KOPT-K1 (cell line): ENCODE measurements around the gene EFHC1.

Experiments
- H3K27ac ChIP-seq: fragments of 200-600 bp; sonication (generic); 2 replicates; pipeline ENCODE4 v1.5.1; 2016; ENCODE audit warnings: antibody characterized with exemption, mild to moderate bottlenecking, low read depth, low read length; ENCODE audit not compliant: poor library complexity, severe bottlenecking
- H3K36me3 ChIP-seq: fragments of 200-600 bp; sonication (generic); 2 replicates; pipeline ENCODE4 v1.5.1; 2017; ENCODE audit warnings: antibody characterized with exemption, mild to moderate bottlenecking, low read length, moderate library complexity; ENCODE audit not compliant: insufficient read depth
- H3K9me3 ChIP-seq: fragments of 200-600 bp; sonication (generic); 2 replicates; pipeline ENCODE4 v1.5.1; 2017; ENCODE audit warnings: antibody characterized with exemption, low read length, mild to moderate bottlenecking; ENCODE audit not compliant: insufficient read depth, poor library complexity, severe bottlenecking

EFHC1 gene

GRCh38 chr6:52390361-52390727, 29.8 kb upstream of the EFHC1 start:
- H3K9me3 ChIP-seq: peaks cover 4% of the 10 kb centered on the region
- peak overlapping the region; percentile 87 for H3K27ac ChIP-seq
- H3K36me3 ChIP-seq: no peaks in the 10 kb centered on the region

GRCh38 chr6:52391599-52391998, 28.5 kb upstream of the EFHC1 start:
- Histone ChIP-seq H3K9me3 (peaks cover 4% of the 10 kb centered on the region), H3K27ac (peak overlapping the region; percentile 87), H3K36me3 (no peaks in the 10 kb centered on the region)

- Histone ChIP-seq H3K9me3 (no peaks in the 10 kb centered on the region), H3K36me3 (no peaks in the 10 kb centered on the region), H3K27ac (no peak overlapping the region)
These were observed 27.2 kb upstream of the EFHC1 start for GRCh38 chr6:52392944-52393343.

- no peaks in the 10 kb centered on the region for H3K9me3 ChIP-seq
- H3K27ac ChIP-seq: no peak overlapping the region
- H3K36me3 ChIP-seq: no peaks in the 10 kb centered on the region
These were observed 26.4 kb upstream of the EFHC1 start for GRCh38 chr6:52393780-52394179.

GRCh38 chr6:52394251-52394666, 25.9 kb upstream of the EFHC1 start:
- no peaks in the 10 kb centered on the region for H3K9me3 ChIP-seq
- H3K27ac ChIP-seq: no peak overlapping the region
- no peaks in the 10 kb centered on the region for H3K36me3 ChIP-seq

- Histone ChIP-seq H3K27ac (no peak overlapping the region), H3K36me3 (no peaks in the 10 kb centered on the region), H3K9me3 (no peaks in the 10 kb centered on the region)
These were observed 24.2 kb upstream of the EFHC1 start for GRCh38 chr6:52395969-52396368.

GRCh38 chr6:52399511-52400312, 20.4 kb upstream of the EFHC1 start:
- 0 out of 2 replicates have a peak, but pooled peaks cover 5% of the 10 kb centered on the region for H3K36me3 ChIP-seq
- H3K27ac ChIP-seq: peak overlapping the region; percentile 59
- no peaks in the 10 kb centered on the region for H3K9me3 ChIP-seq

- peak overlapping the region; percentile 8 for H3K27ac ChIP-seq
- H3K9me3 ChIP-seq: no peaks in the 10 kb centered on the region
- H3K36me3 ChIP-seq: 0 out of 2 replicates have a peak, but pooled peaks cover 5% of the 10 kb centered on the region
These were observed 19.7 kb upstream of the EFHC1 start for GRCh38 chr6:52400313-52401041.

- Histone ChIP-seq H3K36me3 (0 out of 2 replicates have a peak, but pooled peaks cover 5% of the 10 kb centered on the region), H3K9me3 (no peaks in the 10 kb centered on the region), H3K27ac (no peak overlapping the region)
These were observed 17.1 kb upstream of the EFHC1 start for GRCh38 chr6:52403086-52403485.

GRCh38 chr6:52403627-52404026, 16.5 kb upstream of the EFHC1 start:
- Histone ChIP-seq H3K9me3 (no peaks in the 10 kb centered on the region), H3K27ac (no peak overlapping the region), H3K36me3 (0 out of 2 replicates have a peak, but pooled peaks cover 5% of the 10 kb centered on the region)

- H3K9me3 ChIP-seq: no peaks in the 10 kb centered on the region
- 0 out of 2 replicates have a peak, but pooled peaks cover 5% of the 10 kb centered on the region for H3K36me3 ChIP-seq
- no peak overlapping the region for H3K27ac ChIP-seq
These were observed 14.9 kb upstream of the EFHC1 start for GRCh38 chr6:52405243-52405642.

GRCh38 chr6:52407467-52407866, 12.7 kb upstream of the EFHC1 start:
- Histone ChIP-seq H3K27ac (no peak overlapping the region), H3K9me3 (no peaks in the 10 kb centered on the region), H3K36me3 (0 out of 2 replicates have a peak, but pooled peaks cover 5% of the 10 kb centered on the region)

GRCh38 chr6:52409499-52409898, 10.6 kb upstream of the EFHC1 start:
- no peaks in the 10 kb centered on the region for H3K36me3 ChIP-seq
- no peaks in the 10 kb centered on the region for H3K9me3 ChIP-seq
- no peak overlapping the region for H3K27ac ChIP-seq

- no peaks in the 10 kb centered on the region for H3K36me3 ChIP-seq
- no peak overlapping the region for H3K27ac ChIP-seq
- H3K9me3 ChIP-seq: no peaks in the 10 kb centered on the region
These were observed 9.2 kb upstream of the EFHC1 start for GRCh38 chr6:52410979-52411378.

- H3K27ac ChIP-seq: no peak overlapping the region
- H3K36me3 ChIP-seq: no peaks in the 10 kb centered on the region
- no peaks in the 10 kb centered on the region for H3K9me3 ChIP-seq
These were observed 8.2 kb upstream of the EFHC1 start for GRCh38 chr6:52411911-52412310.
